Measurements from ENCODE around the gene ATOH1.

- TF ChIP-seq CTCF (IDR thresholded peaks at IDR 0.05; ENCODE audit: insufficient read depth, low read depth, low read length) (no peak), EZH2 (IDR thresholded peaks at IDR 0.05; ENCODE audit: insufficient read depth, low read length) (no peak)
Observed at GRCh38 chr4:93786149-93786548, 42.4 kb upstream of the ATOH1 start.
